ENCODE measurements around the gene NHEJ1. TPM values are rescaled to one million over a fixed set of nuclear protein-coding genes. Genes with fewer than 3 reads are reported as not detected.

NHEJ1 gene
- total RNA-seq, 1 experiment from 2014 or later, result 20.8 TPM

- peaks cover 4 to 40% (median 32%) of the 10 kb centered on the region in 3 experiments; a peak in 6 of 7 replicates for H3K36me3 Mint-ChIP-seq (ENCODE audit: insufficient read depth in 1 of 3, low read depth in 3 of 3)
- Histone ChIP-seq H3K23ac (ENCODE audit: insufficient read length, low read depth, low read length) (no peak within 1 kb of the TSS), H3K4me1 (ENCODE audit: insufficient read depth, low read length) (no peaks in the 10 kb centered on the region), H3K27me3 (ENCODE audit: insufficient read depth, low read length) (no peaks in the 10 kb centered on the region), H3K9ac (ENCODE audit: extremely low read depth, insufficient read length, low read length) (peak within 1 kb of the TSS; percentile 26), H3K4ac (ENCODE audit: low read depth, low read length) (no peak within 1 kb of the TSS), H3K4me2 (ENCODE audit: insufficient read depth, insufficient read length, low read length) (peak within 1 kb of the TSS; percentile 87), H4K5ac (ENCODE audit: insufficient read length, low read depth, low read length) (no peak within 1 kb of the TSS), H2BK120ac (ENCODE audit: low read depth, low read length, poor library complexity, severe bottlenecking) (no peak within 1 kb of the TSS), H3K79me1 (ENCODE audit: insufficient read depth, low read depth, low read length, poor library complexity, severe bottlenecking) (no peaks in the 10 kb centered on the region), H2AFZ (ENCODE audit: low read length) (no peak within 1 kb of the TSS), H4K8ac (replicated peaks; ENCODE audit: insufficient read length, low read depth, low read length) (no peak within 1 kb of the TSS), H2BK15ac (ENCODE audit: low read depth, low read length) (no peak within 1 kb of the TSS), H2BK5ac (ENCODE audit: insufficient read length, low read length) (no peak within 1 kb of the TSS), H2BK12ac (ENCODE audit: insufficient read length, low read depth, low read length) (no peak within 1 kb of the TSS), H3T11ph (ENCODE audit: low read length) (no peak within 1 kb of the TSS), H2BK20ac (ENCODE audit: low read depth, low read length, poor library complexity, severe bottlenecking) (no peak within 1 kb of the TSS), H3K18ac (ENCODE audit: insufficient read length, low read depth, low read length) (no peak within 1 kb of the TSS), H3K14ac (ENCODE audit: insufficient read depth, low read length) (no peak within 1 kb of the TSS), H2AK5ac (ENCODE audit: insufficient read length, low read length) (no peak within 1 kb of the TSS), H3K9me3 (ENCODE audit: control insufficient read depth, low read depth, low read length) (no peaks in the 10 kb centered on the region), H4K91ac (ENCODE audit: insufficient read length, low read depth, low read length) (no peak within 1 kb of the TSS), H4K20me1 (ENCODE audit: control insufficient read depth, insufficient read depth, insufficient read length) (no peaks in the 10 kb centered on the region), H3K56ac (ENCODE audit: insufficient read length, low read depth, low read length) (no peak within 1 kb of the TSS), H3K23me2 (ENCODE audit: insufficient read length, low read depth, low read length, poor library complexity, severe bottlenecking) (peaks cover 4% of the 10 kb centered on the region), H3K79me2 (ENCODE audit: insufficient read depth, low read length) (no peaks in the 10 kb centered on the region), H3K27ac (ENCODE audit: insufficient read length, low read depth, low read length) (no peak within 1 kb of the TSS)
- peaks cover 10% of the 10 kb centered on the region for H3K27me3 Mint-ChIP-seq (ENCODE audit: low read depth)
- WGBS (ENCODE audit: extremely low coverage, insufficient read length, low lambda C conversion rate), result no CpG with 5 or more reads among the region's 76 CpGs
- peak; percentile 95 for DNase-seq
- no peak; the same call in 2 of the 3 replicates for TF ChIP-seq CTCF (conservative IDR thresholded peaks at IDR 0.05)
- peaks cover 8 to 13% of the 10 kb centered on the region in 2 experiments for H3K4me1 Mint-ChIP-seq
- peaks cover 3% of the 10 kb centered on the region in 2 experiments; a peak in 3 of 5 replicates for H3K9me3 Mint-ChIP-seq
- peak within 1 kb of the TSS; percentile 83 to 88 for H3K4me3 Mint-ChIP-seq
- H3K27ac Mint-ChIP-seq, result peak within 1 kb of the TSS in 2 of 3 experiments; percentile 90 to 96; a peak in 4 of 7 replicates
Observed at GRCh38 chr2:219206328-219207133, 45.9 kb upstream of the NHEJ1 start, which contains the start of gene ZFAND2B. ZFAND2B (plus strand) TSS chr2:219206782; CDS start chr2:219206988, 206 bp downstream.

Data from H9 (cell line).